Measurements from ENCODE around the gene MBD3L5.
"Not testable (repeated sequence)": the region's sequence is repeated elsewhere in the genome, so short reads cannot be mapped to it uniquely, and the experiment has no call there.

MBD3L5 gene

DNA sequence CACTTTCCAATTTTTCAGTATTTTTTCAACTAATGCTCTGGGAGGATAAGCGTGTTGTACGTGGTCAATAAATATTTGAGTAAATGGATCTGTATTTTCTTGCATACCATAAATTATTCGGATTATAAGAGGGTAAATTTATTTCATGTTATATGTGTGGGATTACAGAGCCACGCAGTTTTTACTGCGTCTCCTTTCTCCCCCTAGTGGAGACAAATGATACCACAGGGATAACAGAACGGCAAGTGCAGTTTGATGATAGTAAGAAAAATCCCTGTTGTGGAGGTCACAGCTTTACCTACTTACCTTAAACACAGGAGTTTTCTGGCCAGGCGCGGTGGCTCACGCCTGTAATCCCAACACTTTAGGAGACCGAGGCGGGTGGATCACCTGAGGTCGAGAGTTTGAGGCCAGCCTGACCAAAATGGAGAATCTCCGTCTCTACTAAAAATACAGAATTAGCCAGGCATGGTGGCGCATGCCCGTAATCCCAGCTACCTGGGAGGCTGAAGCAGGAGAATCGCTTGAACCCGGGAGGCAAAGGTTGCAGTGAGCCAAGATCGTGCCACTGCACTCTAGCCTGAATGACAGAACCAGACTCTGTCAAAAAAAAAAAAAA is 26.0 kb upstream of the MBD3L5 start:
- TF ChIP-seq POU2F2 (IDR thresholded peaks at IDR 0.05; ENCODE audit: low read depth, low read length) (no peak), TAF1 (IDR thresholded peaks at IDR 0.05; ENCODE audit: low read depth, low read length) (no peak)
- no peak for DNase-seq (ENCODE audit: insufficient read length, low spot score)
- peak; percentile 71 for FAIRE-seq

DNA sequence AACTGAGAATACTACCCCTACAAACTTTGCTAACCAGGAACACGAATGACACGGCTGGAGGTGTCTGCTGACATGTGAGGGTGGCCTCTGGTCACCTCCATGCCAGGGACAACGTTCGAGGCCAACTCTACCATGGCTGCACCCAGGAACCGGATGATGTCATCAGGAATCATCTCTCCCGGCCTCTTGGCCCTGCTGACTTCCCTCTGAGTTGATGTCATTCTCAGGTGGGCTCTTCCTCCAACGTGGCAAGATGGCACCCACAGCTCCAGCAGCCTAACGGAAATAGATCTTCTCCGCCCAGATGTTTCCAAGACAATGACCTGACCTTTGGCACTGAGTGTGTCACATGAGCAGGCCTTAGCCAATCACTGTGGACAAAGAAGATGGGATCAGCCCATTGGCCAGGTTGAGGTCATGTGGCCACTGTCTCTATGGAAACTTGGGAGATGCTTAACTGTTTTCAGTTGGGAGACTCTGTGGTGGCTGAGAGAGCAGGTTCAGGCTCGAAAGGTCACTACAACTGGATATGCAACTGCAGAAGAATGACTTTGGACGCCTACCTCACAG is 24.2 kb upstream of the MBD3L5 start:
- DNase-seq (ENCODE audit: insufficient read length, low spot score) (no peak), FAIRE-seq (no peak)
- TF ChIP-seq POLR2AphosphoS5 (IDR thresholded peaks at IDR 0.05; ENCODE audit: low read depth, low read length) (no peak), PAX5 (IDR thresholded peaks at IDR 0.05; ENCODE audit: insufficient read depth, low read length, severe bottlenecking) (no peak), POU2F2 (IDR thresholded peaks at IDR 0.05; ENCODE audit: low read depth, low read length) (no peak), SPI1 (IDR thresholded peaks at IDR 0.05; ENCODE audit: low read depth, low read length) (no peak), TAF1 (IDR thresholded peaks at IDR 0.05; ENCODE audit: low read depth, low read length) (no peak), POLR2A (IDR thresholded peaks at IDR 0.05; ENCODE audit: low read depth, low read length) (no peak)

DNA sequence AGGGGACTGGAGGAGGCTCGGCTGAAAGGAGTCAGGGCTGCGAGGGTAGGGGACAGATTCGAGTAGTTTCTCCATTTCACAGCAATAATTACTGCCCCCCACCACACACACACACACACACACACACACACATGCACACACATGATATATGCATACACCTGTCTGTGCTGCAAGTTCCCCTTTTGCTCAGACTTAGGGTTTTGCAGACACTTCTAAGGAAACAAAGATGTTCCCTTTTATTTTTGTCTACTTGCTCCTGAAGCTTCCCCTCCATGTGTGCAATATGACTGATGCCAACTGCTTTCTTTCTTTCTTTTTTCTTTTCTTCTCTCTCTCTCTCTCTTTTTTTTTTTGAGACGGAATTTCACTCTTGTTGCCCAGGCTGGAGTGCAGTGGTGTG is 22.5 kb upstream of the MBD3L5 start:
- TF ChIP-seq PAX5 (IDR thresholded peaks at IDR 0.05; ENCODE audit: insufficient read depth, low read length, severe bottlenecking) (no peak), POLR2A (IDR thresholded peaks at IDR 0.05; ENCODE audit: low read depth, low read length) (no peak), TAF1 (IDR thresholded peaks at IDR 0.05; ENCODE audit: low read depth, low read length) (no peak), POU2F2 (IDR thresholded peaks at IDR 0.05; ENCODE audit: low read depth, low read length) (no peak), POLR2AphosphoS5 (IDR thresholded peaks at IDR 0.05; ENCODE audit: low read depth, low read length) (no peak), SPI1 (IDR thresholded peaks at IDR 0.05; ENCODE audit: low read depth, low read length) (no peak)
- FAIRE-seq (no peak), DNase-seq (ENCODE audit: insufficient read length, low spot score) (no peak)

DNA sequence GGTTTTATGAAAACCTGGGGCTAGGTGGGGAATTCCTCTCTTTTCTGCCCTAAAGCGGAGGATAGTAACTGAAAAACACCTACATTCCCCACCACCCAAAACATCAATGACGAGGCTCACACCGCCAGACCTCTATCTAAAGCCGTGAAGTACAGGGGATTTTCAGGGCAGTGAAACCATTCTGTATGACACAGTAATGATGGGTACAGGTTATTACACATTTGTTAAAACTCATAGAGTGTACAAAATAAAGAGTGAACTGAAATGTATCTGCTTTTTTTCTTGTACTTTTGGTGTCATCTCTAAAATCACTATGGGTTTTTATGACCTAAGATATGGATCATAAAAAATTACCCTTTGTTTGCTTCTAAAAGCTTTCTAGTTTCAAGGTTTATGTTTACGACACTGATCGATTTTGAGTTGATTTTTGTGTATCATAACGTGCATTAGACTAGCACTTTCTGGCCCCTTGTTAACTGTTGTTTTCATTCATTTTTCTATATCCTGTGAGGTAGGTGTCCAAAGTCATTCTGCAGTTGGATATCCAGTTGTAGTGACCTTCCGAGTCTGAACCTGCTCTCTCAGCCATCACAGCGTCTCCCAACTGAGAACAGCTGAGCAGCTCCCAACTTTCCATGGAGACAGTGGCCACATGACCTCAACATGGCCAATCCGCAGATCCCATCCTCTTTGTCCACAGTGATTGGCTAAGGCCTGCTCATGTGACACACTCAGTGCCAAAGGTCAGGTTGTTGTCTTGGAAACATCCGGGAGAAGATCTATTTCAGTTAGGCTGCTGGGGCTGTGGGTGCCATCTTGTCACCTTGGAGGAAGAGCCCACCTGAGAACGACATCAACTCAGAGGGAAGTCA is 19.4 kb upstream of the MBD3L5 start:
- TF ChIP-seq POLR2A (IDR thresholded peaks at IDR 0.05; ENCODE audit: low read depth, low read length) (no peak), SPI1 (IDR thresholded peaks at IDR 0.05; ENCODE audit: low read depth, low read length) (no peak), TAF1 (IDR thresholded peaks at IDR 0.05; ENCODE audit: low read depth, low read length) (no peak), POU2F2 (IDR thresholded peaks at IDR 0.05; ENCODE audit: low read depth, low read length) (no peak), PAX5 (IDR thresholded peaks at IDR 0.05; ENCODE audit: insufficient read depth, low read length, severe bottlenecking) (no peak), POLR2AphosphoS5 (IDR thresholded peaks at IDR 0.05; ENCODE audit: low read depth, low read length) (no peak)
- no peak for FAIRE-seq
- no peak for DNase-seq (ENCODE audit: insufficient read length, low spot score)

DNA sequence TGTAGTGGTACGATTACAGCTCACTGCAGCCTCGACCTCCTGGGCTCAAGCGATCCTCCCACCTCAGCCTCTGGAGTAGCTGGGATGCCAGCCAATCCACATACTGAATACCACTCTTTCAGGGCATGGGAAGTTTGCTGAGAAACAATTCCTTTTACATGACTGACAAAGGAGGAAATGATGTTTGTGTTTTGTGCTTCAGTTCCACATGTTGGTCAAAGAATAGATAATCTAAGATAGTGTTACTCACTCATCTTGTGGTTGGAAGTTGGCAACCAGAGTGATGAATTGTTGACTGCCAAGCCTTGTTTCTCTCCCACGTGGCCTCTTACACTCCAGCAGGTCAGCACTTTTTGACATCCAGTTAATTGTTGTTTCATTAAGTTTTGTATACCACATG is 16.7 kb upstream of the MBD3L5 start:
- TF ChIP-seq POU2F2 (IDR thresholded peaks at IDR 0.05; ENCODE audit: low read depth, low read length) (no peak), SPI1 (IDR thresholded peaks at IDR 0.05; ENCODE audit: low read depth, low read length) (peak; percentile 7; the same call in 1 of the 2 replicates), POLR2AphosphoS5 (IDR thresholded peaks at IDR 0.05; ENCODE audit: low read depth, low read length) (no peak)
- DNase-seq (ENCODE audit: insufficient read length, low spot score) (no peak), FAIRE-seq (no peak)

DNA sequence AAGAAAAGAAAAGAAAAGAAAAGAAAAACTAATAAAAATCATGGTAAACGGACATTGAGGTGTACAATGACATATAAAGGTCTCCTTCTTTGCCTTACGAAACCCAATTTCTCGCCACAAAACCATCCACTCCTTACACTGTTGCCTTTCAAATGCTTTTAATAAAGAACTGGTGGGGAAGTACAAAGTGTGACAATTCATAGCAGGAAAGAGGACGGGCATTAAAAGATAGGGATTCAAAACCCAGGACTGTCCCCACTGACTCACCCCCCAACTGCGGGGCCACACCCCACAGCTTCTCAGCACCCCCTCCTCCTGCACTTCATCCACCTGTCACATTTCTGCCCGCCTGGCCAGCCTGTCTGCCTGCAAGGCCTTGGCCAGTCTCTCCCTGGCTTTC is 11.6 kb upstream of the MBD3L5 start:
- FAIRE-seq (no peak), DNase-seq (ENCODE audit: insufficient read length, low spot score) (no peak)
- TF ChIP-seq POU2F2 (IDR thresholded peaks at IDR 0.05; ENCODE audit: low read depth, low read length) (no peak), POLR2A (IDR thresholded peaks at IDR 0.05; ENCODE audit: low read depth, low read length) (no peak), POLR2AphosphoS5 (IDR thresholded peaks at IDR 0.05; ENCODE audit: low read depth, low read length) (no peak), TAF1 (IDR thresholded peaks at IDR 0.05; ENCODE audit: low read depth, low read length) (no peak), SPI1 (IDR thresholded peaks at IDR 0.05; ENCODE audit: low read depth, low read length) (no peak), PAX5 (IDR thresholded peaks at IDR 0.05; ENCODE audit: insufficient read depth, low read length, severe bottlenecking) (no peak)

DNA sequence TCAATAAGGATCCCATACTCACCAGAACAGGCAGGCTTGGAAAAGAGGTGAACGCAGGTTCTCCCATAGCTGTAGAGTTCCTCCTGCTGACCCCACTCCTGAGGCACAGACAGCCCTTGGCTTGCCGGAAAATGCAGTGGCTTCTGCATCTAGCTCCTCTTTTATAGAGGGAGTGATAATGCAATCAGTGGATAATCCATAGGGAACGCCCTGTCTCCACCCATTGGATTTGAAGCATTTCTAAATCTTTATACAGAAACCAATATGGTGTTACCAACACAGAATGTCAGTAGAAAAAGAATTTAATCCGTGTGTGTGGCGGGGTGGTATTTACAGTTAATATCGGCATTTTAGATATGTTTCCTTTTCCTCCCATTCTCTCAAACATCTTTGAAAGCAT is 9.0 kb upstream of the MBD3L5 start, which contains the start of gene MBD3L2B:
MBD3L2B (minus strand) TSS at position 101 of the 400 bp plus-strand sequence; CDS start at position 67, 34 bp downstream.
- not testable (repeated sequence) for FAIRE-seq; DNase-seq (ENCODE audit: insufficient read length, low spot score)

DNA sequence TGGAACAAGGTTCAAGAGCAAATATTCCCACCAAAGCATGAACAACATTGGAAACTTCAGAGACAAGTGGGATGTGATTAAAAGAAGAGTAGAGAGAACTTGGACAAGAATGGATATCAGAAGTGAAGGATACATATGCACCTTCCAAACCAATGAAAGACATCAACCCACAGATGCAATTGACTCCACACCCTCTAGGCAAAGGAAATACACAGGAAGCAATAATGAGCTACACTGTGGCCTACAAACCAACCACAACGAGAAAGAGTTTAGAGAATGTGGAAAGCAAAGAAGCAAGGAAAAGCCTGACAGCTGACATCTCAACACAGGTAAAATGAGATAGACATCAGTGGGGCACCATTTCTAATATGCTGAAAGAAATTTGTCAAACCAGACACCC is 1.6 kb upstream of the MBD3L5 start:
- not testable (repeated sequence) for FAIRE-seq; DNase-seq (ENCODE audit: insufficient read length, low spot score)

DNA sequence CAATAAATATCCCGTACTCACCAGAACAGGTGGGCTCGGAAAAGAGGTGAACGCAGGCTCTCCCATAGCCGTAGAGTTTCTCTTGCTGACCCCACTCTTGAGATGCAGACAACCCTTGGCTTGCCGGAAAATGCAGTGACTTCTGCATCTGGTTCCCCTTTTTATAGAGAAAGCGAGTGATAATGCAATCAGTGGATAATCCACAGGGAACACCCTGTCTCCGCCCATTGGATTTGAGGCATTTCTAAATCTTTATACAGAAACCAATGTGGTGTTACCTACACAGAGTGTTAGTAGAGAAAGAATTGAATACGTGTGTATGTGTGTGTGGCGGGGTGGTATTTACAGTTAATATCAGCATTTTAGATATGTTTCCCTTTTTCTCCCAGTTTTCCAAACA is 9.7 kb downstream of the MBD3L5 start, which contains the start of gene MBD3L4:
MBD3L4 (minus strand) TSS at position 101 of the 400 bp plus-strand sequence; CDS start at position 66, 35 bp downstream.
- FAIRE-seq; DNase-seq (ENCODE audit: insufficient read length, low spot score): not testable (repeated sequence)

DNA sequence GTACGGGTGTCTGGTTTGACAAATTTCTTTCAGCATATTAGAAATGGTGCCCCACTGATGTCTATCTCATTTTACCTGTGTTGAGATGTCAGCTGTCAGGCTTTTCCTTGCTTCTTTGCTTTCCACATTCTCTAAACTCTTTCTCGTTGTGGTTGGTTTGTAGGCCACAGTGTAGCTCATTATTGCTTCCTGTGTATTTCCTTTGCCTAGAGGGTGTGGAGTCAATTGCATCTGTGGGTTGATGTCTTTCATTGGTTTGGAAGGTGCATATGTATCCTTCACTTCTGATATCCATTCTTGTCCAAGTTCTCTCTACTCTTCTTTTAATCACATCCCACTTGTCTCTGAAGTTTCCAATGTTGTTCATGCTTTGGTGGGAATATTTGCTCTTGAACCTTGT is 11.2 kb downstream of the MBD3L5 start:
- not testable (repeated sequence) for FAIRE-seq; DNase-seq (ENCODE audit: insufficient read length, low spot score)

DNA sequence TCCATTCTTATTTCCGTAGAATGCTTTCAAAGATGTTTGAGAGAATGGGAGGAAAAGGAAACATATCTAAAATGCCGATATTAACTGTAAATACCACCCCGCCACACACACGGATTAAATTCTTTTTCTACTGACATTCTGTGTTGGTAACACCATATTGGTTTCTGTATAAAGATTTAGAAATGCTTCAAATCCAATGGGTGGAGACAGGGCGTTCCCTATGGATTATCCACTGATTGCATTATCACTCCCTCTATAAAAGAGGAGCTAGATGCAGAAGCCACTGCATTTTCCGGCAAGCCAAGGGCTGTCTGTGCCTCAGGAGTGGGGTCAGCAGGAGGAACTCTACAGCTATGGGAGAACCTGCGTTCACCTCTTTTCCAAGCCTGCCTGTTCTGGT is 18.6 kb downstream of the MBD3L5 start, which contains the start of gene MBD3L2:
MBD3L2 (plus strand) TSS at position 301 of the 400 bp plus-strand sequence; CDS start at position 354, 53 bp downstream.
- DNase-seq (ENCODE audit: insufficient read length, low spot score); FAIRE-seq: not testable (repeated sequence)

DNA sequence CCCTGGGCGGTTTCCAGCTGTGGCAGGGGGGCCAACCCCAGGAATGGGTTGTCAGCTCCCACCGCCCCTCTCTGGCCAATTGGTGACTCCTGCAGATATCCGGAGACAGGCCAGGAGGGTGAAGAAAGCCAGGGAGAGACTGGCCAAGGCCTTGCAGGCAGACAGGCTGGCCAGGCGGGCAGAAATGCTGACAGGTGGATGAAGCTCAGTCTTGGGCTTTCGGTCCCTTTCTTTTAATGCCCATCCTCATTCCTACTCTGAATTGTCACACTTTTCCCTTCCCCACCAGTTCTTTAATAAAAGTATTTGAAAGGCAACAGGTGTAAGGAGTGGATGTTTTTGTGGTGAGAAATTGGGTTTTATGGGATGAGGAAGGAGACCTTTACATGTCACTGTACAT is 21.0 kb downstream of the MBD3L5 start:
- DNase-seq (ENCODE audit: insufficient read length, low spot score); FAIRE-seq: not testable (repeated sequence)

DNA sequence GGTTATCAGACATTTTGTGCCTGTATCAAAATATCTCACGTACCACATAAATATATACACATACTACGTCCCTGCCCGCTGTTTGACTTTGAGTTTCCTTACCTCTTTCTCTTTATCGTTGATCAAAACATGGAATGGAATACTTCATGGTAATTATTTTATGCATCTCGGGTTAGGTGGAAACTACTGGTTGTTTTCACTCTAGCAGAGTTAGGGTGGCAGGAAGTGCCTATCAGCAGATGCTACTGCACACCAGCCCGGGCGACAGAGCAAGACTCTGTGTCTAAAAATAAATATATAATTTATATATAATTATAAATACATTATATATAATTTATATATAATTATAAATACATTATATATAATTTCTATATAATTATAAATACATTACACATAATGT is 22.5 kb downstream of the MBD3L5 start:
- not testable (repeated sequence) for FAIRE-seq; DNase-seq (ENCODE audit: insufficient read length, low spot score)

DNA sequence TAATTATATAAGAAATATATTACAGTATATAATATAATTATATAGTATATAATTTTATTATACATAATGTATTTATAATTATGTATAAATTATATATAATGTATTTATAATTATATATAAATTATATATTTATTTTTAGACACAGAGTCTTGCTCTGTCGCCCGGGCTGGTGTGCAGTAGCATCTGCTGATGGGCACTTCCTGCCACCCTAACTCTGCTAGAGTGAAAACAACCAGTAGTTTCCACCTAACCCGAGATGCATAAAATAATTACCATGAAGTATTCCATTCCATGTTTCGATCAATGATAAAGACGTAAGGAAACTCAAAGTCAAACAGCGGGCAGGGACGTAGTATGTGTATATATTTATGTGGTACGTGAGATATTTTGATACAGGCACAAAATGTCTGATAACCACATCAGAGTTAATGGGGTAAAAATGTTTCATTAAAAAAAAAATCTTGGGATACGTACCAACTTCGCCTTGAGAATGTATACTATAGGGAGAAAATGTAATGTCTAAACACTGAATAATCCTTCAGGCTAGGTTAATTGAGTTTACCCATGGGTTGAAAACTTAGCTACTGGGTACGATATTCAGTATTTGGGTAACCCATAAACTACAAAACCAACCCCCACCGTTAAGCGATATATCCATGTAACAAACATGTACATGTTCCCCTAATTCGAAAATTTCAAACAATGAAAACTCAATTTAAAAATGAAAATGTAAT is 24.4 kb downstream of the MBD3L5 start:
- FAIRE-seq; DNase-seq (ENCODE audit: insufficient read length, low spot score): not testable (repeated sequence)

DNA sequence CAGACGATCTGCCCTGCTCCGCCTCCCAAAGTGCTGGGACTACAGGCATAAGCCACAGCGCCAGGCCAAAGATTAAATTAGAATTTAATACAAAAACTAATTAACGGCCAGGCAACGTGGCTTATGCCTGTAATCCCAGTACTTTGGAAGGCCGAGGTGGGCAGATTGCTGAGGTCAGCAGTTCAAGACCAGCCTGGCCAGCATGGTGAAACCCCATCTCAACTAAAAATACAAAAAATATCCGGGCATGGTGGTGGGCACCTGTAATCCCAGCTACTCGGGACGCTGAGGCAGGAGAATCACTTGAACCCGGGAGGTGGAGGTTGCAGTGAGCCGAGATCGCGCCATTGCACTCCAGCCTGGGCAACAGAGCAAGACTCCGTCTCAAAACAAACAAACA is 25.3 kb downstream of the MBD3L5 start:
- FAIRE-seq; DNase-seq (ENCODE audit: insufficient read length, low spot score): not testable (repeated sequence)

Measured in GM12891 (cell line).